RWPE2 (cell line): ENCODE results near the gene MPND.
A peak's percentile ranks its signal among the peaks of the same experiment; 100 is the strongest.

ENCODE experiments used
- ATAC-seq: fragments of 200-7000 bp; cut with Tn5 transposase; 3 replicates; pipeline ENCODE4 v1.9.1; 2021; ENCODE audit warnings: low read depth
- DNase-seq: peaks from one replicate; pipeline ENCODE4 v3.0.0-alpha.2; 2020; ENCODE audit warnings: low spot score
- H3K27ac ChIP-seq: fragments of 450-650 bp; 2 replicates; pipeline ENCODE4 v1.5.1; 2017; ENCODE audit warnings: mild to moderate bottlenecking; ENCODE audit not compliant: poor library complexity, severe bottlenecking
- H3K27me3 ChIP-seq: fragments of 250-450 bp; sonication (Bioruptor Pico); 2 replicates; pipeline ENCODE4 v1.5.1; 2021; ENCODE audit warnings: mild to moderate bottlenecking, moderate library complexity; ENCODE audit not compliant: insufficient read depth, poor library complexity, severe bottlenecking
- H3K36me3 ChIP-seq: fragments of 250-450 bp; sonication (Bioruptor Pico); 2 replicates; pipeline ENCODE4 v1.5.1; 2020; ENCODE audit warnings: low read depth, mild to moderate bottlenecking, moderate library complexity
- H3K4me1 ChIP-seq: fragments of 250-450 bp; sonication (Bioruptor Pico); 2 replicates; pipeline ENCODE4 v1.5.1; 2021; ENCODE audit warnings: mild to moderate bottlenecking, moderate library complexity; ENCODE audit not compliant: insufficient read depth, poor library complexity, severe bottlenecking
- H3K4me3 ChIP-seq: fragments of 250-450 bp; sonication (Bioruptor Pico); 2 replicates; pipeline ENCODE4 v1.5.1; 2021; ENCODE audit warnings: mild to moderate bottlenecking, moderate library complexity; ENCODE audit not compliant: severe bottlenecking
- H3K9me3 ChIP-seq: fragments of 250-450 bp; sonication (Bioruptor Pico); 2 replicates; pipeline ENCODE4 v1.5.1; 2021; ENCODE audit warnings: mild to moderate bottlenecking, moderate library complexity; ENCODE audit not compliant: severe bottlenecking
- TF ChIP-seq, protein P1 (sequence below): fragments of 450-650 bp; IDR thresholded peaks from one replicate; pipeline ENCODE4 v1.5.1; 2017; ENCODE audit warnings: mild to moderate bottlenecking, moderate library complexity; ENCODE audit not compliant: poor library complexity, severe bottlenecking

The MPND gene

DNA sequence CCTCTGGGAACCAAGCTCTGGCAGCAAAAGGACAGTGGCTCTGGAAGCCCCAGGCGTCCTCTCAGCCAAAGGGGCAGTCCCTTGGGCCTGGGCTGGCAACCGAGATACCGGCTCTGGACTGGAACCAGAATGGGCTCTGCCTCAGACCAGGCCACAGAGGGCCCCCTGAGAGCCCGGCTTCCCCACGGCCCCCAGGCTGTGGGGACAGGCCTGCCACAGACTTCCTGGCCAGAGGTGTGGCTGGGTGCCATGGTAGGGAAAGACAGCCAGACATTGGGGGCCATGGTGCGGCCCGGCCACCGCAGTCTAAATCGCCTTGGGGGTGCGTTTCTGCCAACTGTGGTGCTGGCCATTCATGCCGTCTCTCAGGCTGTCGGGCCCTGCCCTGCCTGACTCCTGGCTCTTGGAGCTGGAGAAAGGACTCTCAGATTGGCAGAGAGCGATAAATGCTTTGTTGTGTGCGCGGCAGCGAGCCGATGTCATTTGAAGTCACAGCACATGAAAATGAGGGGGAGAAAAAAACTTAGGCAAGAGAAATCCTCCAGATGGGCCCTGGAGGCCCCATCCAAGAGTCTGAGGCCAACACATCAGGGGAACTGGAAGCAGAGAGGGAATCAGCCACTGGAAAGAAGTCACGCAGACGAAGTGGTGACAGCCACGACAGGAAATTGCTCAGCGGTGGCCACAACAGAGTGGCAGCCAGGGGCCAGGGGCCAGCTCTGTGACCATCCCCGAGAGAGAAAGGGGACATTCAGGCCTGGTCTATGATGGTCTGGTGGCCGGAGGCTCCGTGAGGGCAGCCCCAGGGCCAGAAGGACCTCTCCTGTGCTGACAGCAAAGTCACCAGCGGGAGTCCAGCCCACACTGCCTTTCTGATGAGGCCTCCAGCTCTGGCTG is 30.5 kb downstream of the MPND start:
- no peaks in the 10 kb centered on the region; the same call in 1 of the 2 replicates for H3K36me3 ChIP-seq
- no peak for DNase-seq
- H3K4me3 ChIP-seq: no peak overlapping the region
- TF ChIP-seq, protein P1, sequence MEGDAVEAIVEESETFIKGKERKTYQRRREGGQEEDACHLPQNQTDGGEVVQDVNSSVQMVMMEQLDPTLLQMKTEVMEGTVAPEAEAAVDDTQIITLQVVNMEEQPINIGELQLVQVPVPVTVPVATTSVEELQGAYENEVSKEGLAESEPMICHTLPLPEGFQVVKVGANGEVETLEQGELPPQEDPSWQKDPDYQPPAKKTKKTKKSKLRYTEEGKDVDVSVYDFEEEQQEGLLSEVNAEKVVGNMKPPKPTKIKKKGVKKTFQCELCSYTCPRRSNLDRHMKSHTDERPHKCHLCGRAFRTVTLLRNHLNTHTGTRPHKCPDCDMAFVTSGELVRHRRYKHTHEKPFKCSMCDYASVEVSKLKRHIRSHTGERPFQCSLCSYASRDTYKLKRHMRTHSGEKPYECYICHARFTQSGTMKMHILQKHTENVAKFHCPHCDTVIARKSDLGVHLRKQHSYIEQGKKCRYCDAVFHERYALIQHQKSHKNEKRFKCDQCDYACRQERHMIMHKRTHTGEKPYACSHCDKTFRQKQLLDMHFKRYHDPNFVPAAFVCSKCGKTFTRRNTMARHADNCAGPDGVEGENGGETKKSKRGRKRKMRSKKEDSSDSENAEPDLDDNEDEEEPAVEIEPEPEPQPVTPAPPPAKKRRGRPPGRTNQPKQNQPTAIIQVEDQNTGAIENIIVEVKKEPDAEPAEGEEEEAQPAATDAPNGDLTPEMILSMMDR: no peak
- peaks cover 53% of the 10 kb centered on the region for H3K4me1 ChIP-seq
- no peaks in the 10 kb centered on the region for H3K9me3 ChIP-seq
- H3K27me3 ChIP-seq: no peaks in the 10 kb centered on the region
- ATAC-seq: no peak
- peak overlapping the region; percentile 90 for H3K27ac ChIP-seq

DNA sequence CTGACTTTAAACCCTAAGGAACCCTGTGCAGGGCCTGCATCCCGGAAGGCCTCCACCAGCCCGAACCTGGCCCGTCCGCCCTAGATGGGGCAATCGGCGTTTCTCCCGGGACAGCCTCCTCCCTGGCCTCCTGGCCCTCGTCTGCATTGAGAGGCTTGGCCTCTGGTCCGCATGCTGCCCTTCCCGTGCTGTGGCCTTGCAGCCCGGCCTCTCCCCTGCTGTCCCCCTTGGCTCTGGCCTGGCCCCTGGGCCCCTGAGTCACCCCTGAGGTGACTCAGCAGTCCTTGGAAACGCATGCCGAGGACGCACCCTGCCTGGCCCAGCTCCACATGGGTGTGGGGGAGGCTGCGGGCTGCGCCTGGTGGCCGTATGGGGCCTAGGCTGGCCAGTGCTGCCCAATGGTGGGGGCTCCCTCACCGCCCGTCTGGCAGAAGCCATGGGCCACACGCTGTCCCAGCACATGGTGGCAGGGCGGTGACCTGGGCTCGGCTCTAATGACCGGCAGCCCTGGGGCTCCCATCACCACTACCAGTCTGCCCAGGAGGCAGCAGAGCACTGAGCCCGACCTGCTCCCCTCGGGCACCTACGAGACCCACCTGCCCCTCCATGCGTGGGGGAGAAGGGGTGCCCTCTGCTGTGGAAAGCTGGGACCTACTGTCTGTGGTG is 31.3 kb downstream of the MPND start:
- TF ChIP-seq, protein P1: no peak
- peaks cover 55% of the 10 kb centered on the region for H3K4me1 ChIP-seq
- H3K36me3 ChIP-seq: no peaks in the 10 kb centered on the region; the same call in 1 of the 2 replicates
- H3K9me3 ChIP-seq: no peaks in the 10 kb centered on the region
- peak; percentile 50 for ATAC-seq
- DNase-seq: peak; percentile 77
- peak overlapping the region; percentile 90 for H3K27ac ChIP-seq
- H3K27me3 ChIP-seq: no peaks in the 10 kb centered on the region
- H3K4me3 ChIP-seq: no peak overlapping the region

DNA sequence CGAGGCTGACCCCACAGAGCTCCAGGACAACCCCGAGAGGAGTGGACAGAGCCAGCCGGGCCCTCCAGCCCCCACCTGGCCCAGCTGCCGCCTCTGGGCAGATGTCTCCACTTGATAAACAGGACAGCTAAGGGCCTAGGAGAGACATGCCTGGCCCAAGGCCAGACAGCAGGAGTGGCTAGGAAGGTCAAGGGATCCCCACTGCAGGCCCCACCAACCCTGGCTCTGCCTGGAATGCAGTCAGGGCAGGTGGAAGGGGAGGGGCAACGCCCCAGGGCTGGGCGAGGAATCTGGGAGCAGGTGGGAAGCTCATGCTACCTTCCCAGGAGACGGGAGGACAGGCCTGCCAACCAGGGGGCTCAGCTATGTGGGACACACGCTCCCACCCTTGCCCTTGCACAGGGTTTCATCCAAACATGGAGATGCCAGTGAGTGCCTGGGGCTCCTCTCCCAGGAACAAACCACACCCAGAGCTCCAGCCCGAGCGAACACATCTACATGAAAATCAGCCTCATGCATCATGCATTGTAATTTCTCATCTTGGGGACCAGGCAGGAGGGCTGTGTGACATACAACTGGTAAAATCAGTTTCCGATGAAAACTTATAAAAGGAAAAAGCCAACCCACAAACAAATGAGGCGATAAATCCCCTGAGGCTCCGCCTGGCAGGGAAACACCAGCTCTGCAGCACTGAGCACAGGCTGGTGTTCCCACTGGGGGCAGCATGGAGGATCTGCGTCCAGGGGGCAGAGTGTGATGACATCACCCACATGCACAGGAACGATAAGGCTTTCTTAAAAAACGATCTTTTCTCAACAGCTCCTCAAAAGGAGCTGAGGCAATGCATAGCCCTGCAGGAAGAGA is 32.0 kb downstream of the MPND start:
- no peak overlapping the region for H3K4me3 ChIP-seq
- H3K27me3 ChIP-seq: no peaks in the 10 kb centered on the region
- no peaks in the 10 kb centered on the region; the same call in 1 of the 2 replicates for H3K36me3 ChIP-seq
- peaks cover 56% of the 10 kb centered on the region for H3K4me1 ChIP-seq
- ATAC-seq (peak; percentile 59), DNase-seq (peak; percentile 95)
- H3K27ac ChIP-seq: peak overlapping the region; percentile 90
- TF ChIP-seq, protein P1: peak; percentile 14
- H3K9me3 ChIP-seq: no peaks in the 10 kb centered on the region

DNA sequence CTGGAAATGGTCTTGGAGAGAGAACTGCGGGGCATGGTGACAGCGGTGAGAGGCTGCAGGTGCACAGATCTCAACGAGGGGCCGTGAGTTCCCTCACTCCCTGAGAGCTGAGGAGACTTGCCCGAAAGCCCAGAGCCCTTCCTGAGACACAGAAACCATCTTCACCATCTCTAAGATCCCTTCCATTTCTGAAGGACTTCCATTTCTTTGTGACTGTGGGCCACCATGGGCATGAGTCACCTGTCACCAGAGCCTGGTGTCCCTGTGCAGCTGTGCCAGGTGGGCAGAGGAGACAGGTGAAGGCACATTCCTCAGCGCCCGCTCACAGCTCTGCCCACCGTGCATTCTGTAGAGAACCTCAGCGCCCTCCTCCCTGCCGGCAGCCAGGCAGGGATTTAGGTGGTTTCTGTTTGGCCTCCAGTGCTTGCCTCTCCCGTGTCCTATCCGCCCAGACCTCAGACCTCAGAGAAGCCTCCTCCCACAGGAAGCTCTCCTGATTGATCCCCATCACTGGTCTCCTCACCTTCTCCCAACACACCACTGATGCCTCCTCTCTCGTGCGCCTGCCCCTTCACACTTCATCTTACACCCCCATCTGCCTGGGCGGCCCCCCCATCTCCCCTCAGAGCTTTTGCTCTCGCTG is 32.8 kb downstream of the MPND start:
- Histone ChIP-seq H3K9me3 (no peaks in the 10 kb centered on the region), H3K27me3 (no peaks in the 10 kb centered on the region), H3K27ac (peak overlapping the region; percentile 90), H3K4me1 (peaks cover 60% of the 10 kb centered on the region), H3K4me3 (no peak overlapping the region), H3K36me3 (no peaks in the 10 kb centered on the region; the same call in 1 of the 2 replicates)
- no peak for ATAC-seq
- TF ChIP-seq, protein P1: no peak
- peak; percentile 51 for DNase-seq
